Glutamatergic neuron (in vitro differentiated cells): ENCODE data around the gene HTT. TPM values are rescaled to one million over a fixed set of nuclear protein-coding genes. Genes with fewer than 3 reads are reported as not detected.

Source experiments
- DNase-seq: peaks from one replicate; pipeline ENCODE4 v3.0.0; 2022
- H3K27ac Mint-ChIP-seq: one replicate; pipeline ENCODE4 v1.8.0; 2020; ENCODE audit warnings: mild to moderate bottlenecking, mixed read lengths, inconsistent platforms; ENCODE audit not compliant: unreplicated experiment
- H3K27me3 Mint-ChIP-seq: one replicate; pipeline ENCODE4 v1.8.0; 2020; ENCODE audit warnings: mild to moderate bottlenecking, moderate library complexity, mixed read lengths, inconsistent platforms; ENCODE audit not compliant: unreplicated experiment
- H3K36me3 Mint-ChIP-seq: one replicate; pipeline ENCODE4 v1.8.0; 2020; ENCODE audit warnings: mild to moderate bottlenecking, mixed read lengths, inconsistent platforms; ENCODE audit not compliant: unreplicated experiment
- H3K4me1 Mint-ChIP-seq: one replicate; pipeline ENCODE4 v1.8.0; 2020; ENCODE audit warnings: mild to moderate bottlenecking, low read depth, mixed read lengths, inconsistent platforms; ENCODE audit not compliant: unreplicated experiment
- H3K4me3 Mint-ChIP-seq: one replicate; pipeline ENCODE4 v1.8.0; 2020; ENCODE audit warnings: mild to moderate bottlenecking, mixed read lengths, inconsistent platforms; ENCODE audit not compliant: unreplicated experiment
- H3K9me3 Mint-ChIP-seq: one replicate; pipeline ENCODE4 v1.8.0; 2020; ENCODE audit warnings: mild to moderate bottlenecking, moderate library complexity, mixed read lengths, inconsistent platforms; ENCODE audit not compliant: unreplicated experiment
- CTCF ChIP-seq: fragments of 200-600 bp; sonication (generic); IDR thresholded peaks from one replicate; pipeline ENCODE4 v1.5.0; 2021; ENCODE audit not compliant: partially characterized antibody, unreplicated experiment
- total RNA-seq: library from RNA; stranded (reverse); fragmentation: NEBNext Ultra II Directional; extraction: Animal tissue kit (Norgen Biotek cat#: 25700); gene quantifications from one replicate; pipeline ENCODE4 v1.2.1, GENCODE V29; 2021; ENCODE audit not compliant: unreplicated experiment

Gene HTT
- total RNA-seq, 1 donor from 2014 or later = 107 TPM

- Mint-ChIP-seq H3K27ac (no peak overlapping the region), H3K9me3 (peaks cover 10% of the 10 kb centered on the region), H3K4me1 (peaks cover 3% of the 10 kb centered on the region), H3K36me3 (peaks cover 16% of the 10 kb centered on the region), H3K27me3 (peaks cover 4% of the 10 kb centered on the region), H3K4me3 (no peak overlapping the region)
- no peak for TF ChIP-seq CTCF
- no peak for DNase-seq
These were observed 209.0 kb downstream of the HTT start for GRCh38 chr4:3283483-3283882.

GRCh38 chr4:3283916-3284315 is 209.4 kb downstream of the HTT start:
- no peak for TF ChIP-seq CTCF
- Mint-ChIP-seq H3K9me3 (peaks cover 10% of the 10 kb centered on the region), H3K4me3 (no peak overlapping the region), H3K27ac (no peak overlapping the region), H3K4me1 (peaks cover 3% of the 10 kb centered on the region), H3K27me3 (peaks cover 4% of the 10 kb centered on the region), H3K36me3 (peaks cover 14% of the 10 kb centered on the region)
- DNase-seq = no peak

GRCh38 chr4:3284734-3285557 is 210.5 kb downstream of the HTT start:
- Mint-ChIP-seq H3K27ac (no peak overlapping the region), H3K27me3 (peaks cover 7% of the 10 kb centered on the region), H3K4me1 (peaks cover 3% of the 10 kb centered on the region), H3K4me3 (no peak overlapping the region), H3K36me3 (peaks cover 12% of the 10 kb centered on the region), H3K9me3 (peaks cover 10% of the 10 kb centered on the region)
- TF ChIP-seq CTCF = no peak
- DNase-seq = no peak

GRCh38 chr4:3285558-3286334 is 211.3 kb downstream of the HTT start:
- H3K4me1 Mint-ChIP-seq = peaks cover 3% of the 10 kb centered on the region
- TF ChIP-seq CTCF = no peak

More at GRCh38 chr4:3285558-3286334, 211.3 kb downstream of the HTT start:
- H3K27me3 Mint-ChIP-seq = peaks cover 7% of the 10 kb centered on the region
- peaks cover 10% of the 10 kb centered on the region for H3K9me3 Mint-ChIP-seq
- H3K36me3 Mint-ChIP-seq = peaks cover 10% of the 10 kb centered on the region
- no peak for DNase-seq
- H3K4me3 Mint-ChIP-seq = no peak overlapping the region
- no peak overlapping the region for H3K27ac Mint-ChIP-seq
